Osteoblast (primary cell): ENCODE results near the gene SF3A1. TPM values are rescaled to one million over a fixed set of nuclear protein-coding genes. Genes with fewer than 3 reads are reported as not detected.
A peak's percentile ranks its signal among the peaks of the same experiment; 100 is the strongest.

Experiments
- DNase-seq: peaks from one replicate; pipeline ENCODE4 v3.0.0; 2011; ENCODE audit warnings: low spot score, mixed read lengths; ENCODE audit not compliant: insufficient read length; ENCODE audit errors: missing footprints
- H2AFZ ChIP-seq: 2 replicates; pipeline ENCODE4 v1.6.0; 2011; ENCODE audit warnings: mild to moderate bottlenecking, low read length
- H3K27ac ChIP-seq: 2 replicates; pipeline ENCODE4 v1.5.1; 2011; ENCODE audit warnings: mild to moderate bottlenecking, low read depth, low read length, moderate library complexity
- H3K27me3 ChIP-seq: 2 replicates; pipeline ENCODE4 v1.6.0; 2012; ENCODE audit warnings: mild to moderate bottlenecking, control low read depth, inconsistent platforms, low read length, moderate library complexity; ENCODE audit not compliant: insufficient read depth
- H3K36me3 ChIP-seq: 2 replicates; pipeline ENCODE4 v1.5.1; 2011; ENCODE audit warnings: mild to moderate bottlenecking, low read length, control low read depth, moderate library complexity; ENCODE audit not compliant: insufficient read depth
- H3K4me1 ChIP-seq: 2 replicates; pipeline ENCODE4 v1.5.1; 2011; ENCODE audit warnings: mild to moderate bottlenecking, low read length, control low read depth, moderate library complexity; ENCODE audit not compliant: insufficient read depth
- H3K4me2 ChIP-seq: 2 replicates; pipeline ENCODE4 v1.6.0; 2011; ENCODE audit warnings: mild to moderate bottlenecking, low read length; ENCODE audit not compliant: insufficient read depth
- H3K4me3 ChIP-seq: fragments of 200-600 bp; sonication (generic); 3 replicates; pipeline ENCODE4 v1.5.1; 2012; ENCODE audit warnings: mild to moderate bottlenecking, low read length, inconsistent platforms; ENCODE audit not compliant: insufficient read depth
- H3K79me2 ChIP-seq: 2 replicates; pipeline ENCODE4 v1.6.0; 2012; ENCODE audit warnings: mild to moderate bottlenecking, low read length, control low read depth, inconsistent platforms; ENCODE audit not compliant: insufficient read depth
- H3K9me3 ChIP-seq: 2 replicates; pipeline ENCODE4 v1.5.1; 2011; ENCODE audit warnings: low read depth, low read length, control low read depth
- H4K20me1 ChIP-seq: 2 replicates; pipeline ENCODE4 v1.6.0; 2012; ENCODE audit warnings: mild to moderate bottlenecking, low read length, control low read depth; ENCODE audit not compliant: insufficient read depth
- CTCF ChIP-seq: IDR thresholded peaks from 2 replicates; pipeline ENCODE4 v1.5.1; 2011; ENCODE audit warnings: mild to moderate bottlenecking, low read depth, low read length, moderate library complexity; ENCODE audit errors: extremely low read depth
- total RNA-seq: library from RNA; depleted of rRNA; stranded (reverse); fragments of >200 nt; gene quantifications from 2 replicates; pipeline ENCODE4 v1.2.3, GENCODE V29; 2012

Gene SF3A1
- total RNA-seq, 1 donor, result 21.7 TPM

- Histone ChIP-seq H3K4me1 (peaks cover 30% of the 10 kb centered on the region), H4K20me1 (peaks cover 34% of the 10 kb centered on the region), H3K4me2 (peak overlapping the region; percentile 99), H2AFZ (no peak overlapping the region), H3K27me3 (no peaks in the 10 kb centered on the region), H3K27ac (peak overlapping the region; percentile 61), H3K36me3 (peaks cover 14% of the 10 kb centered on the region), H3K79me2 (peaks cover 57% of the 10 kb centered on the region), H3K4me3 (peak overlapping the region; percentile 89), H3K9me3 (no peaks in the 10 kb centered on the region)
- DNase-seq, result peak; percentile 74
- TF ChIP-seq CTCF, result no peak
Observed at GRCh38 chr22:30398685-30399680, 42.3 kb upstream of the SF3A1 start.

- H4K20me1 ChIP-seq, result peaks cover 32% of the 10 kb centered on the region
- peak; percentile 80 for DNase-seq
- H3K4me1 ChIP-seq, result peaks cover 30% of the 10 kb centered on the region
- peak overlapping the region; percentile 61 for H3K27ac ChIP-seq
- H3K4me2 ChIP-seq, result peak overlapping the region; percentile 99
- H3K9me3 ChIP-seq, result no peaks in the 10 kb centered on the region
- TF ChIP-seq CTCF, result no peak
- H3K4me3 ChIP-seq, result peak overlapping the region; percentile 89
- no peaks in the 10 kb centered on the region for H3K27me3 ChIP-seq
- H3K79me2 ChIP-seq, result peaks cover 51% of the 10 kb centered on the region
- peak overlapping the region; percentile 56 for H2AFZ ChIP-seq
- H3K36me3 ChIP-seq, result peaks cover 10% of the 10 kb centered on the region
Observed at GRCh38 chr22:30397656-30398635, 41.3 kb upstream of the SF3A1 start.

GRCh38 chr22:30396871-30397655, 40.4 kb upstream of the SF3A1 start, which contains the start of gene SEC14L2:
TSS of gene SEC14L2 (plus strand) at chr22:30397018. CDS start at chr22:30397117, 99 bp downstream.
- H3K27me3 ChIP-seq, result no peaks in the 10 kb centered on the region
- H3K4me2 ChIP-seq, result peak within 1 kb of the TSS; percentile 99
- peak; percentile 96 for DNase-seq
- peaks cover 45% of the 10 kb centered on the region for H3K79me2 ChIP-seq
- H4K20me1 ChIP-seq, result peaks cover 29% of the 10 kb centered on the region
- peaks cover 9% of the 10 kb centered on the region for H3K36me3 ChIP-seq
- H3K9me3 ChIP-seq, result no peaks in the 10 kb centered on the region
- peak within 1 kb of the TSS; percentile 61 for H3K27ac ChIP-seq
- peak within 1 kb of the TSS; percentile 89 for H3K4me3 ChIP-seq
- peaks cover 23% of the 10 kb centered on the region for H3K4me1 ChIP-seq
- peak within 1 kb of the TSS; percentile 92 for H2AFZ ChIP-seq
- no peak for TF ChIP-seq CTCF
